NCI-H2081 treated with DMSO at 0.1 percent for 48 hours (cell line): Measurements from ENCODE around the gene NUDT8.
"Not testable (repeated sequence)": the region's sequence is repeated elsewhere in the genome, so short reads cannot be mapped to it uniquely, and the experiment has no call there.

ENCODE experiments used
- DNase-seq: peaks from one replicate; lab custom pipeline; 2025; lab: John Stamatoyannopoulos, UW

NUDT8 gene

DNA sequence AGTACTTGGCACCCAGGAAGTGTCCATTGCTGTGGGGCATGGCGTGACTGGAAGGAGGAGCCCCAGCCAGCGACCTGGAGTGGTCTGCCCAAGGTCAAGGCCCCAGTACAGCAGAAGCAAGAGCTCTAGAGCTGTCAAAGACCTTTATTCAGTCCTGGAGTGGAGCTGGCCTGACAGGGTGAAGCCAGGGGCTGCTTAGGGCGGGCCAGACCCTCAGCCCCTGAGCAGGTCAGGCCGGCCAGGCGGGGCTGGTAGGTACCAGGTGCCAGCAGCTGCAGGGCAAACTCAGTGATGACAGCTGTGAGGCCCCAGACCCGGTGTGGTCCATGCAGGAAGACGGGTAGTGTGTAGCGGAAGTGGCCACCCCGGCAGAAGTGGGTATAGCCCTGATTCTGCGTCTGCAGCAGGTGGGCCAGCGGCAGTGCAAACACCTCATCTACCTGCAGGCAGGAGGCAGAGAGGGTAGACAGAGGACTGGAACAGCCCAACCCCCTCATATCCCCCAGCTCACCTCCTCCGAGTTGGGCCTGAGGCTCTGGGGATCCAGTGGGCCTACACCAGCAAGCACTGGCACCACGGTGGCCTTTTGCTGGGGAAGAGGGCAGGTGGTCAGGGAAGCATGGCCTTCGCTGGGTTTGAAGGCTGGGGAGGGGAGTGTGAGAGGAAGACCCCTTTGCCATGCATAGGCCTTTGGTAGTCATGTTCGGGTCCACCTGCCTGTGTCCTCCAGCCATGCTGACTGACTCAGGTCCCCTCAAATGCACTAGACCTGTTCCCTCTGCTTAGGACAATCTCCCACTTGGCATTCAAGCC lies 1.7 kb downstream of the NUDT8 start:
- no peak for DNase-seq

GRCh38 chr11:67627441-67627811 lies 2.3 kb downstream of the NUDT8 start:
- no peak for DNase-seq

- DNase-seq = no peak
Measured at GRCh38 chr11:67626970-67627369, 2.8 kb downstream of the NUDT8 start.

DNA sequence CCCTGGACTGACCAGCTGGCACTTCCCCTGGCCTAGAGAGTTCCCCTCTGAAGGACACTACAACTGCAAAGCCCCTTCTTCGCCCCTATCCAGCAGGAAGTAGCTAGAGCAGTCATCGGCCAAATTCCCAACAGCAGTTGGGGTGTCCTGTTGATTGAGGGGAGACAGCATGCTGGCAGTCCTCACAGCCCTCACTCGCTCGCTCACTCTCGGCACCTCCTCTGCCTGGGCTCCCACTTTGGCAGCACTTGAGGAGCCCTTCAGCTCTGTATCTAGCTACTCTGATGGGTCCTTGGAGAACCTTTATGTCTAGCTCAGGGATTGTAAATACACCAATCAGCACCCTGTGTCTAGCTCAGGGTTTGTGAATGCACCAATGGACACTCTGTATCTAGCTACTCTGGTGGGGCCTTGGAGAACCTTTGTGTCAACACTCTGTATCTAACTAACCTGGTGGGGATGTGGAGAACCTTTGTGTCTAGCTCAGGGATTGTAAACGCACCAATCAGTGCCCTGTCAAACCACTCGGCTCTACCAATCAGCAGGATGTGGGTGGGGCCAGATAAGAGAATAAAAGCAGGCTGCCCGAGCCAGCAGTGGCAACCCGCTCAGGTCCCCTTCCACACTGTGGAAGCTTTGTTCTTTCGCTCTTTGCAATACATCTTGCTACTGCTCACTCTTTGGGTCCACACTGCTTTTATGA lies 3.5 kb downstream of the NUDT8 start:
- DNase-seq = not testable (repeated sequence)

- DNase-seq = not testable (repeated sequence)
Measured at GRCh38 chr11:67623795-67624194, 5.9 kb downstream of the NUDT8 start.

- not testable (repeated sequence) for DNase-seq
Measured at GRCh38 chr11:67622905-67623304, 6.8 kb downstream of the NUDT8 start.

- DNase-seq = not testable (repeated sequence)
Measured at GRCh38 chr11:67621928-67622327, 7.8 kb downstream of the NUDT8 start.

DNA sequence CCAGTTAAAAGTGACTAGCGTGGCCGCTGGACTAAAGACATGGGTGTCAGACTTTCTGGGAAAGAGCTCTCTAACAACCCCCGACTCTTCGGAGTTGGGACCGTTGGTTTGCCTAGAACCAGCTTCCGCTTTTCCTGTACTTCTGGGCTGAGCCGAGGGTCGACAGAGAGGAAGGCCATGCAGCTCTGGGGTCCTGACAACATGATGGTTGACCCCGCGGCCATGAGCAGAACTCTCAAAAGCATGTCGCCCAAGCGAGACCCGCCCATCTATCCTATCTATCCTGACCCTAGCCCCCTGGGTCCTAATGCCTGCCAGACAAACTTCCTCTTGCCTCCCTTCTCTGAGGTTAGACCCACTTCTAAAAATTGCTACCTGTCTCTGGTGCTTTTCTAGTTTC lies 9.1 kb downstream of the NUDT8 start:
- DNase-seq = not testable (repeated sequence)

GRCh38 chr11:67619683-67620618 lies 9.8 kb downstream of the NUDT8 start:
- DNase-seq = not testable (repeated sequence)

- not testable (repeated sequence) for DNase-seq
Measured at GRCh38 chr11:67618901-67619659, 10.7 kb downstream of the NUDT8 start.

DNA sequence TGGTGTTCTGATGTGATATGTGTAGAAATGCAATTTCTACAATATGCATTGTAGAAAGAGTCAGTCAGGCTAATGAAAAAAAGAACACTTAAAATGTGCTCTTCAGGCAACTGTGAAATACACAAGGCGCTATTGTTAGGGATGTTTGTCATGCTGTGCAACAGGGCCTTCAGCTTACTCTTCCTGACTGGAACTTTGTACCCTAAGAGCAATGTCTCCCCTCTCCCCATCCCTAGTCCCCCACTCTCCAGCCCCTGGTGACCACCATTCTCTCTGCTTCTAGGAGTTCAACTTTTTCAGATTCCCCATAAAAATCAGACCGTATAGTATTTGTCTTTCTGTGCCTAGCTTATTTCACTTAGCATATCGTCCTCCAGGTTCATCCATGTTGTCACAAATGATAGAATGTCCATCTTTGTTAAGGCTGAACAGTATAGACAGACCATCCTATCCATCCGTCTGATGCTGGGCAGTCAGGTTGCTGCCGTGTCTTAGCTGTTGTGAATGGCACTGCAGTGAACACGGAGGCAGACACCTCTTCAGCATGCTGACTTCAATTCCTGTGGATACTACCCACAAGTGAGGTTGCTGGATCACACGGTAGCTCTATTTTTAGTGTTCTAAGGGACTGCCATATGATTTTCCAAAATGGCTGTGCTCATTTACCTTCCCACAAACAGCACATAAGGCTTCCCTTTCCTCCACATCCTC lies 12.3 kb downstream of the NUDT8 start:
- no peak for DNase-seq

DNA sequence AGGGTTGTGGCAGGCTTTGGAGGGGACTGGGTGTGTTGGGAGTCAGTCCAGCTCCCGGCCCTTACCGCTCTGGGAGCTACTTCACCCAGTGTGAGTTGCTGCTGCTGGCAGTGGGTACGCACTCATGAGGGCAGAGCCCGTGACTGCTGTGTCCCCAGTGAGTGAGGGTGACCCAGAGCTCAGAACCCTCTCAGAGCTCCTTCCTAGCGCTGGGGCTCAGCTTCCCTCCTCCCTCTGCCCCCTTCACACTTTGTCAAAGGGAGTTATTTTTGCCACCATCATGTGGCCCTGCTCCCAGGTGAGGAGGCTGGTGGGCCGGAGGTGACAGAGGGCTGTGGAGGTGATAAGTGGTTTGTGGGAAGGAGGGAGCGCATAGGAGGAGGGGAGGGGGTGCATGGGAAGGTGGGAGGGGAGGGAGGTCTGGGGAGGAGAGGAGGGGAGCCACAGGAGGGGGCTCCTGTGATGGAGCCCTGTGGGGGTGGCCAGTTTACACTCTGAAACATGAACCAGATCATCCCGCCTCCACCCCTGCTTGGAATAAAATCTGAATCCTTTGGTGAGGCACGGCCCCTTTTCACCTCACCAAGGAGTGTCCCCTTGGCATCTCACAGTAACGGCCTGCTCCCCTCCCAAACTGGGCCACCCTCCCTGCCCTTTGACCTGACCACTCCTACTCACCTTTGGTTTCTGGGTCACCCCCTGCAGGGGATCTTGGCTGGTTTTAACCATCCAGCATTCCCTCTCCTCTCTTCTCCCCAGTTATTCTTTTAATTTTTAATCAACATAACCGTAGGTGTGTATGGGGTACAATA lies 13.1 kb downstream of the NUDT8 start:
- no peak for DNase-seq

- DNase-seq = no peak
Measured at GRCh38 chr11:67615728-67616430, 13.9 kb downstream of the NUDT8 start.

DNA sequence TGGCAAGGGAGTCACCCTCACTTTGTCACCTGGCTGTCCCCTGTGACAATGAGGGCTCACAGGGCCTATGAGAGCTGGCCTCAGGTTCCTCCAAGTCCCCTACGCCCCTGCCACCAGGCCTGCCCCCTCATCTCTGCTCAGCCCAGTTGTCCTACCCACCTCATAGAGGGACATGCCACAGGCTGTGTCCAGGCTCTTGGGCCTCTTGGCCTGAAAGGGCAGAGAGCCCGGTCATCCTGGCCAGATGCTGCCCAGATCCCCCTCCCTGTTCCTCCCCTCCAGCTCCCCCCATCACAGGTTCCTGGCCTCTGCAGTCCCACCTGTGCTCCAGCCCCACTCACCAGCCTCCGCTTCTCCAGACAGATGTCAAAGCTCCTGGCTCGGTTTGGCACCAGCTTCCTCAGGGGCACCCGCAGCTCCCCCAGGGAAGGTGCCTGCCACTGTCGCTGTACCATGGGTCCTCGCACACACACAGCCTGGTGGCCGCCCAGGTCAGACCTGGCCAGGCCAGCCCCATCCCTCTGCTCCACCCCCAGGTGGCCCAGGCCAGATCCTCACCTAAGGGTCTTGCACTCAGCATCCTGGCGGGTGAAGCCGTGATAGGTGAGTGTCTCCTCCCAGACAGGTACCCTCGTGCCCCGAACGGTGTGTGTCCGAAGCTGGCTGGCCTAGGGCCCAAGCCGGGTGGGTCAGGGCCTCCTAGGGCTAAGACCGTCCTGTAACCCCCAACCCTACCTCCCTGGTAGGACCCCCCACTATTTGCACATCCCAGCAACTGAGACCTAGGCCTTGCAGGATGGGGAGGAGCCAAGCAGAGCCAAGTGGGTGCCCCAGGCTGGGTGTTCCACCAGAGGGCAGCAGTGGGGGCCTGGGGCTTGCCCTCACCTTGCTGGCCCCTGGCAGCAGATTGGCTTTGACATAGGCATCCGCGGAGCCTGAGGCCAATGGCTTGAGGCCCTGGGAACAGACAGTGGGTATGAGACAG lies 14.7 kb downstream of the NUDT8 start:
- DNase-seq = no peak

DNA sequence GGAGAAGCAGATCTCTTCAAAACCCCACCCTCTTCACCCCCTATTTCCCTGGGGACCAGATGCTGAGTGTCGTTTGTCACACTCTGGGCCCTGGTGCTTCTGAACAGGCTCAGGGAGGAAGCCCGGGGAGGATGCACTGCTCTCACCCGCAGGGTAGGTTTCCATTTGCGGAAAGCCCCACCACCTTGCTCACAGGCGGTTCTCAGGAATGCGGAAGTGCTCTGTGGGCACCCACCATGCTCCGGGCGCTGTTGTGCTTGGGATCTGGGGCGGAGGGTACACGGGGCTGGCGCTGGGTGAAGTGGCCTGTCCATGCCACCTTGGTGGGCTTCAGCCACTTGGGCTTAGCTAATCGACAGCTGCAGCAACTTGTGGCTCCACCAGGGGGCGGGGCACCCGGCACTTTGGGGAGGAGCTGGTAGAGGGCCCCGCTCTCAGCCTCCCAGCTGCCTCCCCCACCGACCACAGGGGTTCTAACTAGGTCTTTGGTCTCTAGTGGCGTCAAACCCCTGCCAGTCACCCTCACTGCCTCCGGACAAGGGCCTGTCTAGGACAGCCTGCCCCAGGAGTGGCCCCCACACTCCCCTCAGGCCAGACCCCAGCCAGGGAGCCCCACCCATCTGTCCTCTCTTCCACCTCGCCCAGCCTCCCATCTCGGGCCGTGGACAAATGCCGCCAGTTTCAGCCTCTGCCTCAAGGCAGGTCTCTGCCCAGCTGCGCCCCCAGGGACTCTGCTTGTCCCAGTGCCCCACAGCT lies 15.6 kb downstream of the NUDT8 start:
- DNase-seq = no peak

GRCh38 chr11:67613313-67613959 lies 16.3 kb downstream of the NUDT8 start:
- DNase-seq = no peak

- DNase-seq = no peak
Measured at GRCh38 chr11:67612751-67613150, 17.0 kb downstream of the NUDT8 start.
